Activated T-cell treated with anti-CD3 and anti-CD28 coated beads, Interleukin-2, amount 50 U/mL, for 1 hour (primary cell): ENCODE results near the gene RNF187.
A peak's percentile ranks its signal among the peaks of the same experiment; 100 is the strongest.

Experiments
- DNase-seq: peaks from one replicate; pipeline ENCODE4 v3.0.0-alpha.2; 2020

The RNF187 gene

GRCh38 chr1:228487336-228488124 lies at the start of gene RNF187:
RNF187 (plus strand) TSS chr1:228487382.
- no peak for DNase-seq

GRCh38 chr1:228437424-228437962 lies 49.7 kb upstream of the RNF187 start:
- no peak for DNase-seq

GRCh38 chr1:228438266-228438665 lies 48.9 kb upstream of the RNF187 start:
- DNase-seq: no peak

- DNase-seq: no peak
These were observed 46.3 kb upstream of the RNF187 start for GRCh38 chr1:228440761-228441500.

- no peak for DNase-seq
These were observed 43.8 kb upstream of the RNF187 start for GRCh38 chr1:228443395-228443794.

GRCh38 chr1:228445490-228445842 lies 41.7 kb upstream of the RNF187 start:
- no peak for DNase-seq

- peak; percentile 31 for DNase-seq
These were observed 41.1 kb upstream of the RNF187 start for GRCh38 chr1:228445843-228446650.

GRCh38 chr1:228446852-228447251 lies 40.3 kb upstream of the RNF187 start:
- DNase-seq: no peak

- DNase-seq: no peak
These were observed 38.8 kb upstream of the RNF187 start for GRCh38 chr1:228448372-228448771.

GRCh38 chr1:228450200-228450599 lies 37.0 kb upstream of the RNF187 start:
- no peak for DNase-seq

- DNase-seq: no peak
These were observed 34.8 kb upstream of the RNF187 start for GRCh38 chr1:228452194-228453021.

GRCh38 chr1:228453022-228453560 lies 34.1 kb upstream of the RNF187 start:
- DNase-seq: no peak

- no peak for DNase-seq
These were observed 33.6 kb upstream of the RNF187 start for GRCh38 chr1:228453614-228454013.

GRCh38 chr1:228454238-228454637 lies 32.9 kb upstream of the RNF187 start:
- DNase-seq: no peak

- no peak for DNase-seq
These were observed 31.5 kb upstream of the RNF187 start for GRCh38 chr1:228455715-228456114.

- DNase-seq: no peak
These were observed 30.7 kb upstream of the RNF187 start for GRCh38 chr1:228456252-228457016.

- DNase-seq: no peak
These were observed 30.2 kb upstream of the RNF187 start for GRCh38 chr1:228457017-228457395.

- peak; percentile 83 for DNase-seq
These were observed 29.6 kb upstream of the RNF187 start for GRCh38 chr1:228457396-228458176.

- peak; percentile 64 for DNase-seq
These were observed 27.8 kb upstream of the RNF187 start for GRCh38 chr1:228459091-228459993.
